ENCODE results near the gene ZNF791. TPM values are rescaled to one million over a fixed set of nuclear protein-coding genes. Genes with fewer than 3 reads are reported as not detected.
A peak's percentile ranks its signal among the peaks of the same experiment; 100 is the strongest.

The ZNF791 gene
- total RNA-seq, 2 donors from 2014 or later, result 26.0 to 32.4 TPM

DNA sequence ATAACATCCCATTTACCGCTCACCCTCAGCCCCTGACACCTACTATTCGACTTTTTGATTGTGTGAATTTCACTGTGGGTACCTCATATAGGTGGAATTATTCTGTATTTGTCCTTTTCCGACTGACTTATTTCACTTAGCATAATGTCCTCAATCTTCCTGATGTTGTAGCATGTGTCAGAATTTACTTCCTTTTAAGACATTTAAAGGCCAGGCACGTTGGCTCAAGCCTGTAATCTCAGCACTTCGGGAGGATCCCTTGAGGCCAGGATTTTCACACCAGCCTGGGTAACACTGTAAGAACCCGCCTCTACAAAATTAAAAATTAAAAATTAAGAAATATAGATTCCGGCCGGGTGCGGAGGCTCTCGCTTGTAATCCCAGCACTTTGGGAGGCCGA lies 13.1 kb upstream of the ZNF791 start:
- H3K4me1 ChIP-seq (ENCODE audit: control insufficient read depth in 1 of 2, low read depth in 2 of 2), result no peaks in the 10 kb centered on the region
- DNase-seq (ENCODE audit: low spot score) (no peak), ATAC-seq (ENCODE audit: insufficient number of reproducible peaks, low FRiP score, low read depth) (no peak)
- H3K36me3 ChIP-seq, result peaks cover 11% of the 10 kb centered on the region
- no peak overlapping the region for H3K4me3 ChIP-seq
- H3K27ac ChIP-seq, result no peak overlapping the region
- H3K9me3 ChIP-seq, result no peaks in the 10 kb centered on the region
- H3K27me3 ChIP-seq (replicated peaks; ENCODE audit: insufficient read depth), result no peaks in the 10 kb centered on the region
- TF ChIP-seq, protein P1, sequence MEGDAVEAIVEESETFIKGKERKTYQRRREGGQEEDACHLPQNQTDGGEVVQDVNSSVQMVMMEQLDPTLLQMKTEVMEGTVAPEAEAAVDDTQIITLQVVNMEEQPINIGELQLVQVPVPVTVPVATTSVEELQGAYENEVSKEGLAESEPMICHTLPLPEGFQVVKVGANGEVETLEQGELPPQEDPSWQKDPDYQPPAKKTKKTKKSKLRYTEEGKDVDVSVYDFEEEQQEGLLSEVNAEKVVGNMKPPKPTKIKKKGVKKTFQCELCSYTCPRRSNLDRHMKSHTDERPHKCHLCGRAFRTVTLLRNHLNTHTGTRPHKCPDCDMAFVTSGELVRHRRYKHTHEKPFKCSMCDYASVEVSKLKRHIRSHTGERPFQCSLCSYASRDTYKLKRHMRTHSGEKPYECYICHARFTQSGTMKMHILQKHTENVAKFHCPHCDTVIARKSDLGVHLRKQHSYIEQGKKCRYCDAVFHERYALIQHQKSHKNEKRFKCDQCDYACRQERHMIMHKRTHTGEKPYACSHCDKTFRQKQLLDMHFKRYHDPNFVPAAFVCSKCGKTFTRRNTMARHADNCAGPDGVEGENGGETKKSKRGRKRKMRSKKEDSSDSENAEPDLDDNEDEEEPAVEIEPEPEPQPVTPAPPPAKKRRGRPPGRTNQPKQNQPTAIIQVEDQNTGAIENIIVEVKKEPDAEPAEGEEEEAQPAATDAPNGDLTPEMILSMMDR (IDR thresholded peaks at IDR 0.05), result no peak

DNA sequence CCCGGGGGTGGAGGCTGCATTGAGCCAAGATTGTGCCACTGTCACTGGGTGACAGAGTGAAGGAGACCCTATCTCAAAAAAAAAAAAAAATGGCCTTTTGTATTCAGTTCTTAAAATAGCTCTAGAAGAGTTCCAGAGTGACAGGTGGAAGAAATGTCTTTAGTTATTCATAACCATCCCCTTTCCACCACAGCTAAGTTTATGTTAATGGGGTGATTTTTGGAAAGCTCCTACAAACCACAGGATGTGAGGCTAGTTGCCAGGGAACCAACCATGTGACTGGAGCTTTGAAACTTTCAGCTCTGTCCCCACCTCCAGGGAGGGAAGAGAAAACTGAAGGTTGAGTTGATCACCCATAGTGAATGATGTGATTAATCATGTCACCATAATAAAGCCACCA lies 7.0 kb upstream of the ZNF791 start:
- no peak for ATAC-seq (ENCODE audit: insufficient number of reproducible peaks, low FRiP score, low read depth)
- TF ChIP-seq, protein P1 (IDR thresholded peaks at IDR 0.05), result no peak
- H3K9me3 ChIP-seq, result no peaks in the 10 kb centered on the region
- peaks cover 5% of the 10 kb centered on the region for H3K36me3 ChIP-seq
- no peak overlapping the region for H3K27ac ChIP-seq
- H3K4me3 ChIP-seq, result no peak overlapping the region
- no peaks in the 10 kb centered on the region for H3K27me3 ChIP-seq (replicated peaks; ENCODE audit: insufficient read depth)
- H3K4me1 ChIP-seq (ENCODE audit: control insufficient read depth in 1 of 2, low read depth in 2 of 2), result no peaks in the 10 kb centered on the region
- no peak for DNase-seq (ENCODE audit: low spot score)

DNA sequence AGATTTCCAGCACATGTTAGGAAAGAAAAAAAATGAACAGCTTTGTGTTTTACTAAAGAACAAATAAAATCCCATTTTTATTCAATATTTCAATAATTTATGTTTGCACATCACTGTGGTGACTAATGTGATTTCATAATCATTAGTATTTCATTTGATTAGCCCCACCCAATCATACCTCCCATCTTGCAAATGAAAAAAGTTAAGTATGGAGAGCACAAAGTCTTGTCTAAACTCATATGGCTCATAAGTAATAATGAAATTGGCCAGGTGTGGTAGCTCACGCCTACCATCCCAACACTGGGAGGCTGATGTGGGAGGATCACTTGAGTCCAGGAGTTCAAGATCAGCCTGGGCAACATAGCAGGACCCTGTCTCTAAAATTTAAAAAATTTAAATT lies 3.9 kb upstream of the ZNF791 start:
- DNase-seq (ENCODE audit: low spot score), result no peak
- TF ChIP-seq, protein P1 (IDR thresholded peaks at IDR 0.05), result no peak
- peaks cover 2% of the 10 kb centered on the region for H3K36me3 ChIP-seq

DNA sequence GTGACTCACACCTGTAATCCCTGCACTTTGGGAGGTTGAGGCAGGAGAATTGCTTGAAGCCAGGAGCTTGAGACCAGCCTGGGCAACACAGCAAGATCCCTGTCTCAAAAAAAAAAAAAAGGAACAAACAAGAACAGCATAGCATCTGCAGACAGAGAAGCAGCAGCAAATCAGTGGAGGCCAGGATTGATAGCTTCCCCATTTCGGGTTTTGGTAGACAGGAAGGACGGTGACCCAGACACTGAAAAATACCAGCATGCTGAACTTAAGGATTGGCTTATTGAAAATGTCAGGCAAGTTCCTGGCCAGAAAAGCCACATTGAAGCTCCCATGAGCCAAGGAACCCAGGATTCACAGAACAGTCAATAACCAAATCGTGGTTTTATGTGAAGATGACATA lies 3.1 kb upstream of the ZNF791 start:
- no peak for ATAC-seq (ENCODE audit: insufficient number of reproducible peaks, low FRiP score, low read depth)
- TF ChIP-seq, protein P1 (IDR thresholded peaks at IDR 0.05), result no peak
- H3K27ac ChIP-seq, result no peak overlapping the region
- H3K36me3 ChIP-seq, result peaks cover under 1% of the 10 kb centered on the region
- H3K4me3 ChIP-seq, result no peak overlapping the region
- H3K9me3 ChIP-seq, result no peaks in the 10 kb centered on the region
- no peak for DNase-seq (ENCODE audit: low spot score)
- no peaks in the 10 kb centered on the region for H3K27me3 ChIP-seq (replicated peaks; ENCODE audit: insufficient read depth)
- peaks cover 14 to 21% of the 10 kb centered on the region in 2 donors for H3K4me1 ChIP-seq (ENCODE audit: control insufficient read depth in 1 of 2, low read depth in 2 of 2)

More for the DNA sequence above, 3.9 kb upstream of the ZNF791 start:
- peaks cover 11 to 14% of the 10 kb centered on the region in 2 donors for H3K4me1 ChIP-seq (ENCODE audit: control insufficient read depth in 1 of 2, low read depth in 2 of 2)
- no peaks in the 10 kb centered on the region for H3K9me3 ChIP-seq
- ATAC-seq (ENCODE audit: insufficient number of reproducible peaks, low FRiP score, low read depth), result no peak
- H3K27me3 ChIP-seq (replicated peaks; ENCODE audit: insufficient read depth), result no peaks in the 10 kb centered on the region
- no peak overlapping the region for H3K4me3 ChIP-seq
- no peak overlapping the region for H3K27ac ChIP-seq

DNA sequence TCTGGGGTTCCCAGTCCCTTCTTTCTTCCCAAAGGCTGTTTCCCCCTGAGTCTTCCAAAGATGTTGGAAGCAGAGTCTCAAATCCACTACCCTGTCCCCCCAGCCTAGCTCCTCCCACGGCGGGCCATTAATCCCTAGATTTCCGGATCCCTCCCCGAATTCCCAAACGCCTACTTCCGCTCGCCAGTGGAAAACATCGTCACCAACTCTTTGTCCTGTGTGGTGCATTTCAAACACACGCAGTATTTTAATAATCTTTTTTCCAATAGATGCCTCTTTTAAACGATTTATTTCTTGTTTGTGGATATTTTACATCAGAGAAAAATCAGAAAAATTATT lies 610 bp downstream of the ZNF791 start:
- H3K4me1 ChIP-seq (ENCODE audit: control insufficient read depth in 1 of 2, low read depth in 2 of 2), result peaks cover 34 to 54% of the 10 kb centered on the region in 2 donors
- no peaks in the 10 kb centered on the region for H3K27me3 ChIP-seq (replicated peaks; ENCODE audit: insufficient read depth)
- ATAC-seq (ENCODE audit: insufficient number of reproducible peaks, low FRiP score, low read depth) (peak; percentile 59), DNase-seq (ENCODE audit: low spot score) (peak; percentile 38)
- peak overlapping the region; percentile 100 for H3K4me3 ChIP-seq
- TF ChIP-seq, protein P1 (IDR thresholded peaks at IDR 0.05), result no peak
- no peaks in the 10 kb centered on the region for H3K9me3 ChIP-seq
- H3K27ac ChIP-seq, result peak overlapping the region; percentile 99 to 100
- H3K36me3 ChIP-seq, result peaks cover 9% of the 10 kb centered on the region

Measured in thoracic aorta (tissue), 2 donors.